Measurements from ENCODE around the gene IRAK1BP1. TPM values are rescaled to one million over a fixed set of nuclear protein-coding genes. Genes with fewer than 3 reads are reported as not detected.

Gene IRAK1BP1
- total RNA-seq, 1 donor from 2014 or later, result 4.3 TPM

DNA sequence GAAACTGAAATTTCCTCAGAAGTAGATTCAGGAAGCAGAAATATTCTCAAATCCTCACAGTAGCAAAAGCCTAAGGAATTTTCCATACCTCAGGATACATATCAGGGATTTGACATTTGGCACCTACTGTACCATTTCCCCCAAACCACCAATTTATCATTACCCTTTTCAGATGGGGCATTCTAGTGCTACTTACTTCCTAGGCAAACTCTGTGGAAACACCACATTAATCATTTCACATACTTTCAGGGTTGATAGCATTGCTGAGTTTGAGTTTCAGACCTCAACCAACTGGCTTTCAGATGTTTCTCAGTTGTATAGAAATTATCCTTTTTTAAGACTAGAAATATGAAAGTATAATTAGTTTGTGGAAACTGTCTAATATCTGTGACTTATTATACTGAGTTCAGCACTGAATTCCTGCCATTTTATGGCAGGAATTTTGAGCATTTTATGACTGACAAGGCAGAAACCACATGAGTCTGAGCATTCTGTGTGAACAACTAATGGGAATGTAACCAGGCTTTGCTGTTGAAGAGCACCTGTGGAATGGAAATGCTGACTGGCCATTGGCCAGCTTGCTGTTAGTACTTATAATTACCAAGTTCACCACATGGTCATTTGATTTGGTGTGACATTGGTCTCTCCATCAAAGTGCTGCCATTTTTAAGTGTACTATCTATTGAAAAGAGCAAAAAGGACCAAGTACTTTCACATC is 35.1 kb upstream of the IRAK1BP1 start:
- Histone ChIP-seq H3K4me3 (no peak overlapping the region), H3K4me1 (peaks cover 9% of the 10 kb centered on the region), H3K9me3 (no peaks in the 10 kb centered on the region), H3K27me3 (no peaks in the 10 kb centered on the region), H3K27ac (no peak overlapping the region), H3K36me3 (no peaks in the 10 kb centered on the region)
- TF ChIP-seq, protein P1, sequence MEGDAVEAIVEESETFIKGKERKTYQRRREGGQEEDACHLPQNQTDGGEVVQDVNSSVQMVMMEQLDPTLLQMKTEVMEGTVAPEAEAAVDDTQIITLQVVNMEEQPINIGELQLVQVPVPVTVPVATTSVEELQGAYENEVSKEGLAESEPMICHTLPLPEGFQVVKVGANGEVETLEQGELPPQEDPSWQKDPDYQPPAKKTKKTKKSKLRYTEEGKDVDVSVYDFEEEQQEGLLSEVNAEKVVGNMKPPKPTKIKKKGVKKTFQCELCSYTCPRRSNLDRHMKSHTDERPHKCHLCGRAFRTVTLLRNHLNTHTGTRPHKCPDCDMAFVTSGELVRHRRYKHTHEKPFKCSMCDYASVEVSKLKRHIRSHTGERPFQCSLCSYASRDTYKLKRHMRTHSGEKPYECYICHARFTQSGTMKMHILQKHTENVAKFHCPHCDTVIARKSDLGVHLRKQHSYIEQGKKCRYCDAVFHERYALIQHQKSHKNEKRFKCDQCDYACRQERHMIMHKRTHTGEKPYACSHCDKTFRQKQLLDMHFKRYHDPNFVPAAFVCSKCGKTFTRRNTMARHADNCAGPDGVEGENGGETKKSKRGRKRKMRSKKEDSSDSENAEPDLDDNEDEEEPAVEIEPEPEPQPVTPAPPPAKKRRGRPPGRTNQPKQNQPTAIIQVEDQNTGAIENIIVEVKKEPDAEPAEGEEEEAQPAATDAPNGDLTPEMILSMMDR (IDR thresholded peaks at IDR 0.05), result no peak
- no peak for DNase-seq
- ATAC-seq, result no peak
- intact Hi-C loops (cut with DNase I), result no loop called here

DNA sequence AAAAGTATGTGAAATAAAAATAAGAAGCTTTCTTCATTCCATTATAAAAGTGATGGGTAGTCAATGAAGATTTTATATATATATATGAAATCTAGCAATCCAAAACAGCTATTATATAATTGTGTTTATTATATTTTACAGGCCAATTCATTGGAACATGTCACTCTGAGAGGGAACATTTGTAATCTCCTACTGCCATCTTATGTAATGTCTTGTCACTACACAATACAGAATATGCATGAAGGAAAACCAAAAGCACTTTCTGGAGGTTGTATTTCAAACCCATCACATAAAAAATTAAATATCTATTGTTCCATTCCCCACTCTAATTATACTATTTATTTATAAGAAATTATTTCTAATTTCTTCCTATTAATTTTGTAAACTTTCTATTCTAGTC is 31.5 kb upstream of the IRAK1BP1 start:
- DNase-seq (no peak), ATAC-seq (no peak)
- Histone ChIP-seq H3K4me3 (no peak overlapping the region), H3K4me1 (peaks cover 9% of the 10 kb centered on the region), H3K27me3 (no peaks in the 10 kb centered on the region), H3K27ac (no peak overlapping the region), H3K9me3 (no peaks in the 10 kb centered on the region), H3K36me3 (no peaks in the 10 kb centered on the region)
- intact Hi-C loops (cut with DNase I), result no loop called here
- TF ChIP-seq, protein P1 (IDR thresholded peaks at IDR 0.05), result peak; percentile 17

DNA sequence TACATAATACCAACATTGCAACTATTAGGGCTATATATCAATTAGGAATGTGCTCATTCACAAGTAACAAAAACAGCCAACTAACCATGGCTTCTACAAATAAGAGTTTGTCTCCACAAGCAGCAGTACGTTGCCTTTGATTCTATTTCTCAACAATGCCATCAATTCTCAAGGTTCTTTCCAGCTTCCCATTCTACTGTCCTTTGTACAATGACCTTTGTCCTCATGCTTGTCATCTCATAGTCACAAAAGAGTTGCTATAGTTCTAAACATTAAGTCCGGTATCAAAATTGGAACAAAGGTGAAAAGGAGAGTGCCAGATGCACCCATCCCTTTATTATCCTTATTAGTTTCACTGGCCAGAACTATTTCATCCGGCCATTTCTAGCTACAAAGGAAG is 30.8 kb upstream of the IRAK1BP1 start:
- intact Hi-C loops (cut with DNase I), result no loop called here
- H3K27me3 ChIP-seq, result no peaks in the 10 kb centered on the region
- no peaks in the 10 kb centered on the region for H3K36me3 ChIP-seq
- no peak overlapping the region for H3K27ac ChIP-seq
- DNase-seq, result no peak
- H3K4me3 ChIP-seq, result no peak overlapping the region
- ATAC-seq, result no peak
- H3K4me1 ChIP-seq, result peaks cover 9% of the 10 kb centered on the region
- TF ChIP-seq, protein P1 (IDR thresholded peaks at IDR 0.05), result no peak
- H3K9me3 ChIP-seq, result no peaks in the 10 kb centered on the region

DNA sequence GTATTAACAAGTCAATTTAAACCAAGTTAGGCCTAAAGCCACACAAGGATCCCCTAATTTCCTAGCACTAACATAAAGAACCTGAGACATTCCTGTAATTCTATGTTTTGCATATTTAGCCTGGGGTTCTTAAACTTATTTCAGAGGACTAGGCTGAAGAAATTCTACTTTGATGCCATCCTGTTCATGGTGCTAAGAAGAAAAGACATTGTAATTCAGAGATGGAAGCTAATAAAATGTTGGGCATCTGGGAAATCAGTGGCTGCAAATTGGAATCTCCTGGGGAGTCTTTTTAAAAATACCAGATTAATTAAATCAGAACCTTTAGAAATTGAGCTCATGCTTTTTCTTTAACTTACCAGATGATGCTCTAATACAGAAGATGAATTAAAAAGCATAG is 26.2 kb upstream of the IRAK1BP1 start:
- no peak overlapping the region for H3K27ac ChIP-seq
- no peak overlapping the region for H3K4me3 ChIP-seq
- ATAC-seq (no peak), DNase-seq (no peak)
- intact Hi-C loops (cut with DNase I), result no loop called here
- H3K36me3 ChIP-seq, result no peaks in the 10 kb centered on the region
- no peaks in the 10 kb centered on the region for H3K4me1 ChIP-seq
- no peaks in the 10 kb centered on the region for H3K9me3 ChIP-seq
- no peaks in the 10 kb centered on the region for H3K27me3 ChIP-seq
- TF ChIP-seq, protein P1 (IDR thresholded peaks at IDR 0.05), result no peak

DNA sequence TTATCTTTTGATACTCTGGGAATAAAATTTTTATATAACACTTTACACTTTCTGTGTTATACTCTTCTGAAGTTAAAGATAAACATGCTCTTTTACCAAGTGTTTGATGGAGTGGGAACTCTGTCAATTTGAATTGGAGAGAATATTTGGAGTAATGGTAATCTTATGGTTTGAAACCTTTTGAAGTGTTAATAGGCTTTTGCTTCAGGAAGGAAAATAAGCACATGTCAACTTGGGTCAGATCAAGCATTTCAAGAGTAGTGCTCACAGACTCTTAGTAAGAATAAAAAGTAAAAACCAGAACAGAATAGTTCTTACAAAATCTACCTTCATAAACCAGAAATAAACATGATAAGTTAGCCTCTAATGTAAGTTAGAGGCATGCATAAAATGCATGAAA is 24.4 kb upstream of the IRAK1BP1 start:
- H3K27me3 ChIP-seq, result no peaks in the 10 kb centered on the region
- TF ChIP-seq, protein P1 (IDR thresholded peaks at IDR 0.05), result no peak
- no peak overlapping the region for H3K4me3 ChIP-seq
- no peak overlapping the region for H3K27ac ChIP-seq
- H3K36me3 ChIP-seq, result no peaks in the 10 kb centered on the region
- intact Hi-C loops (cut with DNase I), result no loop called here
- DNase-seq (no peak), ATAC-seq (no peak)
- no peaks in the 10 kb centered on the region for H3K4me1 ChIP-seq
- no peaks in the 10 kb centered on the region for H3K9me3 ChIP-seq

DNA sequence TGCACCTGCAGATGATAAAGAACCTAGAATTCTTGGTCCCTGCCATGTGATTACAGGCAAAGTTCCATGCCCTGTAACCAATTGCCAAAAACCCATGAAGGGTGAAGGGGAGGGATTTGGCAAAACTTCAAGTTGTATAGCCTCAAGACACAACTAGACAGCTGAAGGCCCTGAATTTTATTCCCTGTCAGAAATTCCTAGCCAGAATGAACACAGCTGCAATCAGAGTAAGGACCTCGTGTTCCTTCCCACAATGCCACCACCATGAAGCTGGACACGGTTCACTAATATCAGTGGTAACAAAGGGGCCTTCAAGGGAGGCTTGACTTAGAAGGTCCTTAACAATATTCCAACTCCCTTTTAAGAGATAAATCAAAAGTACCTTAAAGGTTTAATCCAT is 22.5 kb upstream of the IRAK1BP1 start:
- DNase-seq (no peak), ATAC-seq (no peak)
- Histone ChIP-seq H3K4me1 (no peaks in the 10 kb centered on the region), H3K36me3 (no peaks in the 10 kb centered on the region), H3K9me3 (no peaks in the 10 kb centered on the region), H3K27ac (no peak overlapping the region), H3K27me3 (no peaks in the 10 kb centered on the region), H3K4me3 (no peak overlapping the region)
- intact Hi-C loops (cut with DNase I), result no loop called here
- TF ChIP-seq, protein P1 (IDR thresholded peaks at IDR 0.05), result no peak
